ENCODE measurements around the gene DIPK1B.

GRCh38 chr9:136753371-136754058 is 41.1 kb downstream of the DIPK1B start:
- TF ChIP-seq, protein P1, sequence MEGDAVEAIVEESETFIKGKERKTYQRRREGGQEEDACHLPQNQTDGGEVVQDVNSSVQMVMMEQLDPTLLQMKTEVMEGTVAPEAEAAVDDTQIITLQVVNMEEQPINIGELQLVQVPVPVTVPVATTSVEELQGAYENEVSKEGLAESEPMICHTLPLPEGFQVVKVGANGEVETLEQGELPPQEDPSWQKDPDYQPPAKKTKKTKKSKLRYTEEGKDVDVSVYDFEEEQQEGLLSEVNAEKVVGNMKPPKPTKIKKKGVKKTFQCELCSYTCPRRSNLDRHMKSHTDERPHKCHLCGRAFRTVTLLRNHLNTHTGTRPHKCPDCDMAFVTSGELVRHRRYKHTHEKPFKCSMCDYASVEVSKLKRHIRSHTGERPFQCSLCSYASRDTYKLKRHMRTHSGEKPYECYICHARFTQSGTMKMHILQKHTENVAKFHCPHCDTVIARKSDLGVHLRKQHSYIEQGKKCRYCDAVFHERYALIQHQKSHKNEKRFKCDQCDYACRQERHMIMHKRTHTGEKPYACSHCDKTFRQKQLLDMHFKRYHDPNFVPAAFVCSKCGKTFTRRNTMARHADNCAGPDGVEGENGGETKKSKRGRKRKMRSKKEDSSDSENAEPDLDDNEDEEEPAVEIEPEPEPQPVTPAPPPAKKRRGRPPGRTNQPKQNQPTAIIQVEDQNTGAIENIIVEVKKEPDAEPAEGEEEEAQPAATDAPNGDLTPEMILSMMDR (conservative IDR thresholded peaks at IDR 0.05; ENCODE audit: low read depth, low read length): no peak
- no peak for TF ChIP-seq EZH2 (IDR thresholded peaks at IDR 0.05; ENCODE audit: low read length, unreplicated experiment)
